ENCODE measurements around the gene LRRC58. TPM values are rescaled to one million over a fixed set of nuclear protein-coding genes. Genes with fewer than 3 reads are reported as not detected.

LRRC58 gene
- polyA plus RNA-seq, 4 donors: 3.8 to 24.1 (median 6.8) TPM

- no peak for DNase-seq
- no peaks in the 10 kb centered on the region for H3K9me3 ChIP-seq (ENCODE audit: control insufficient read depth in 2 of 2, insufficient read depth in 1 of 2, low read depth in 1 of 2, low read length in 1 of 2)
- WGBS, 3 donors: 58 to 67% (median 66%) methylated on average over 8 of the region's 8 CpGs
- no peak overlapping the region for H3K4me3 ChIP-seq (ENCODE audit: low read depth in 1 of 3, low read length in 3 of 3)
- no peak overlapping the region for H3K27ac ChIP-seq (ENCODE audit: low read depth in 1 of 3, low read length in 2 of 3)
- peaks cover 0 to 3% (median 0%) of the 10 kb centered on the region in 3 donors for H3K4me1 ChIP-seq (ENCODE audit: control insufficient read depth in 3 of 3, insufficient read depth in 2 of 3, low read depth in 1 of 3, low read length in 2 of 3)
- FAIRE-seq: no peak
- H3K36me3 ChIP-seq (ENCODE audit: control insufficient read depth in 3 of 3, insufficient read depth in 2 of 3, low read depth in 1 of 3, low read length in 3 of 3): no peaks in the 10 kb centered on the region
- no peaks in the 10 kb centered on the region for H3K27me3 ChIP-seq (ENCODE audit: control insufficient read depth in 3 of 3, insufficient read depth in 3 of 3, low read length in 3 of 3)
Observed at GRCh38 chr3:120350401-120350941, 1.3 kb upstream of the LRRC58 start.

- 4 to 10% (median 9%) methylated on average over 6 of the region's 6 CpGs for WGBS, 3 donors
- FAIRE-seq: no peak
- H3K4me1 ChIP-seq (ENCODE audit: control insufficient read depth in 3 of 3, insufficient read depth in 2 of 3, low read depth in 1 of 3, low read length in 2 of 3): peaks cover 0 to 3% (median 0%) of the 10 kb centered on the region in 3 donors
Observed at GRCh38 chr3:120349855-120350125, 636 bp upstream of the LRRC58 start.

DNA sequence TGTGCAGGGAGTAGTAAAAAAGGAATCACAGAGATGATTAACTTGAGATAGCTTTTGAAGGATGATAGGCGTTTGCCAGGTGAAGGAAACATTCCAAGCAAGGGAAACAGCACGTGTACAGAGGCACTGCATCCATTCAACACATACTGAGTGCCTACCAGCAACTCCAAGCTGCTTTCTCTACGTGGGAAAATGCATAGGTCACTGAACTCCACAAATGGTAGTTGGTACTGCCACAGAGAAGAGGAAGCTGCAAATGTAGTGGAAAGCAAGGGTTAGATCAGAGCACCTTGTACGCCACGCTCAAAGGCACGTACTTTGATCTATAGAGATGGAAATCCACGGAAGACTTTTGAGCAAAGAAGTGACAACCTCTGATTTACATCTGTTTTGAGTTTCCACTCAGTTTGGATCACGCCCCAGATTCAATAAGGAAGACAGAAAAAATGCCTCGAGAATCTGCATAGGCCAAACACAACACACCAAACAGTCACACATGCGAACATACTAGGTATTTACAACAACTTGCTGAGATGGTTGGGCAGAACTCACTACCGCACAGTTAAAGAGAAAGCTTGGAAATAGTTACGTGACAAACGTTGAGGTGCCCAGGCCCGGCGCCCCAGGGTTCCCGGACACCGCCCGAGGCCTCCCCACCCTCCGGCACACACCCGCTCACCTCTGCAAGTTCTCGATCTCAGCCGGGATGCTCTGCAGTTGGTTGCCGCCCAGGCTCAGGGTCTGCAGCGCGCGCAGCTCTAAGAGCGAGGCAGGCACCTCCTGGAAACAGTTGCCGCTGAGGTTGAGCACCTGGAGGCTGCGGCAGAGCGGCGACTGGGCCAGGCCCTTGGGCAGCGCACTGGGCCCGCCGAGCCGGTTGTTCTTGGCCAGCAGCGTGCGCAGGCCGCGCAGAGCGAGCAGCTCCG is 826 bp downstream of the LRRC58 start:
- DNase-seq: peak in 1 of 2 donors; percentile 52
- WGBS, 3 donors: 0 to 2% (median 1%) methylated on average over 39 to 41 of the region's 41 CpGs
- Histone ChIP-seq H3K27ac (ENCODE audit: low read depth in 1 of 3, low read length in 2 of 3) (peak overlapping the region; percentile 71 to 93 (median 90)), H3K4me3 (ENCODE audit: low read depth in 1 of 3, low read length in 3 of 3) (peak overlapping the region; percentile 67 to 88 (median 85)), H3K9me3 (ENCODE audit: control insufficient read depth in 2 of 2, insufficient read depth in 1 of 2, low read depth in 1 of 2, low read length in 1 of 2) (no peaks in the 10 kb centered on the region), H3K4me1 (ENCODE audit: control insufficient read depth in 3 of 3, insufficient read depth in 2 of 3, low read depth in 1 of 3, low read length in 2 of 3) (peaks cover 0 to 3% (median 0%) of the 10 kb centered on the region in 3 donors), H3K27me3 (ENCODE audit: control insufficient read depth in 3 of 3, insufficient read depth in 3 of 3, low read length in 3 of 3) (no peaks in the 10 kb centered on the region), H3K36me3 (ENCODE audit: control insufficient read depth in 3 of 3, insufficient read depth in 2 of 3, low read depth in 1 of 3, low read length in 3 of 3) (no peaks in the 10 kb centered on the region)
- no peak for FAIRE-seq

More at GRCh38 chr3:120349855-120350125, 636 bp upstream of the LRRC58 start:
- H3K4me3 ChIP-seq (ENCODE audit: low read depth in 1 of 3, low read length in 3 of 3): peak overlapping the region; percentile 67 to 88 (median 85)
- DNase-seq: no peak
- peak overlapping the region in 2 of 3 donors; percentile 90 to 93 for H3K27ac ChIP-seq (ENCODE audit: low read depth in 1 of 3, low read length in 2 of 3)
- no peaks in the 10 kb centered on the region for H3K27me3 ChIP-seq (ENCODE audit: control insufficient read depth in 3 of 3, insufficient read depth in 3 of 3, low read length in 3 of 3)
- no peaks in the 10 kb centered on the region for H3K9me3 ChIP-seq (ENCODE audit: control insufficient read depth in 2 of 2, insufficient read depth in 1 of 2, low read depth in 1 of 2, low read length in 1 of 2)
- H3K36me3 ChIP-seq (ENCODE audit: control insufficient read depth in 3 of 3, insufficient read depth in 2 of 3, low read depth in 1 of 3, low read length in 3 of 3): no peaks in the 10 kb centered on the region

- no peak for DNase-seq
- H3K9me3 ChIP-seq (ENCODE audit: control insufficient read depth in 2 of 2, insufficient read depth in 1 of 2, low read depth in 1 of 2, low read length in 1 of 2): peaks cover 0 to 4% of the 10 kb centered on the region in 2 donors
- WGBS, 3 donors: 17 to 39% (median 29%) methylated on average over 1 of the region's 1 CpG
- FAIRE-seq: no peak
- H3K4me3 ChIP-seq (ENCODE audit: low read depth in 1 of 3, low read length in 3 of 3): no peak overlapping the region
- H3K27ac ChIP-seq (ENCODE audit: low read depth in 1 of 3, low read length in 2 of 3): no peak overlapping the region
- peaks cover 0 to 15% (median 0%) of the 10 kb centered on the region in 3 donors for H3K36me3 ChIP-seq (ENCODE audit: control insufficient read depth in 3 of 3, insufficient read depth in 2 of 3, low read depth in 1 of 3, low read length in 3 of 3)
- no peaks in the 10 kb centered on the region for H3K27me3 ChIP-seq (ENCODE audit: control insufficient read depth in 3 of 3, insufficient read depth in 3 of 3, low read length in 3 of 3)
- H3K4me1 ChIP-seq (ENCODE audit: control insufficient read depth in 3 of 3, insufficient read depth in 2 of 3, low read depth in 1 of 3, low read length in 2 of 3): peaks cover 0 to 3% (median 0%) of the 10 kb centered on the region in 3 donors
Observed at GRCh38 chr3:120344349-120344748, 4.8 kb downstream of the LRRC58 start.

DNA sequence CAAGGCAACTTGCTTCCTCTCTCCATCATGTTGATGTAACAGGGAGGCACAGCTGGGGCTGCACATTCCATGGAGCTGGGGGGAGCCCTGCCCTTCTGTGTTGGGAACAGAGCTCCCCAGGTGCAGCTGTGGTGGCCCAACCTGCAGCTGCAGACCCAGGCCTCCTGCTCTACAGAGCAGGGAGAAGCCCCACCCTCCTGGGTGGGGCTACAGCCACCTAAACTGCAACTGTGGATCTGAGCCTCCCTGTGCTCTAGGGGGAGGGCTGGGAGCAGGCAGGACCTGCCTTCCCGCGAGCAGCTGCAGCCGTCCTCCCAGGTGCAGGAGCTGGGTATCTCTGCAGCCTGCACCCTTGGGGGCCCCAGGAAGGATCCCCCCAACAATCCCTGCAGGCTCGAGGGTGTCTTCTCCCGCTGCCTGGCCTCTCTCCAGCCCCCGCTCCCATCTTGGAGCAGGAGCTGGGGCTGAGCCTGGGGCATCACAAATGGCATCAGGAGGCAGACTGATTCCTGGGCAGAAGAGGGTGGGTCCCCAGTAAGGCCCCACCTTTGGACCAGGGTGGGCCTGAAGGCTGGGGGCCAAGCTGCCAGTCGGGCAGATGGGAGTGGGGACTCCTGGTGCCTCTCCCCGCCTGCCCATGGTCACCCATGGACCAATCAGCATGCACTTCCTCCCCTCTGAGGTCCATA is 7.4 kb downstream of the LRRC58 start:
- Histone ChIP-seq H3K27ac (ENCODE audit: low read depth in 1 of 3, low read length in 2 of 3) (no peak overlapping the region), H3K9me3 (ENCODE audit: control insufficient read depth in 2 of 2, insufficient read depth in 1 of 2, low read depth in 1 of 2, low read length in 1 of 2) (peaks cover 0 to 8% of the 10 kb centered on the region in 2 donors), H3K27me3 (ENCODE audit: control insufficient read depth in 3 of 3, insufficient read depth in 3 of 3, low read length in 3 of 3) (no peaks in the 10 kb centered on the region), H3K4me1 (ENCODE audit: control insufficient read depth in 3 of 3, insufficient read depth in 2 of 3, low read depth in 1 of 3, low read length in 2 of 3) (no peaks in the 10 kb centered on the region), H3K36me3 (ENCODE audit: control insufficient read depth in 3 of 3, insufficient read depth in 2 of 3, low read depth in 1 of 3, low read length in 3 of 3) (peaks cover 0 to 15% (median 0%) of the 10 kb centered on the region in 3 donors), H3K4me3 (ENCODE audit: low read depth in 1 of 3, low read length in 3 of 3) (no peak overlapping the region)
- DNase-seq: no peak
- WGBS, 3 donors: 89 to 98% (median 97%) methylated on average over 6 to 8 of the region's 8 CpGs
- no peak for FAIRE-seq

DNA sequence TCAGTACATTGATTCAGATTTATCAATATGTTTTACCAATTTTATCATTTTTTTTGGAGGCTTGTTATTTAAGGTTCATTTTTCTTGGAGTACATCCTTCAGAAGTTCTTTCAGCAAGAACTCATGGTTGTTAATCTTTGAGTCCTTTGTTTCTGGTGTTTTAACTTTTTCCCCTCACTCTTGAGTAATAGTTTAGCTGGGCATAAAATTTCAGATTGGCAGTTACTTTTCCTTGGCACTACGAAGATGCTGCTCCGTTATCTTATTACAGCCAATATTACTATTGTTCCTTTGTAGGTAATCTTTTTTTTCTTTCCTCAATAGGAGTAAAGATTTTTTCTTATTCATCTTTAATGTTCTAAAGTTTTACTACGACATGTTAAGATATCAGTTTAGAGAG is 9.8 kb downstream of the LRRC58 start:
- Histone ChIP-seq H3K4me3 (ENCODE audit: low read depth in 1 of 3, low read length in 3 of 3) (no peak overlapping the region), H3K9me3 (ENCODE audit: control insufficient read depth in 2 of 2, insufficient read depth in 1 of 2, low read depth in 1 of 2, low read length in 1 of 2) (peaks cover 0 to 8% of the 10 kb centered on the region in 2 donors), H3K36me3 (ENCODE audit: control insufficient read depth in 3 of 3, insufficient read depth in 2 of 3, low read depth in 1 of 3, low read length in 3 of 3) (peaks cover 0 to 15% (median 0%) of the 10 kb centered on the region in 3 donors), H3K27ac (ENCODE audit: low read depth in 1 of 3, low read length in 2 of 3) (no peak overlapping the region), H3K4me1 (ENCODE audit: control insufficient read depth in 3 of 3, insufficient read depth in 2 of 3, low read depth in 1 of 3, low read length in 2 of 3) (peaks cover 0 to 3% (median 0%) of the 10 kb centered on the region in 3 donors), H3K27me3 (ENCODE audit: control insufficient read depth in 3 of 3, insufficient read depth in 3 of 3, low read length in 3 of 3) (no peaks in the 10 kb centered on the region)
- FAIRE-seq (no peak), DNase-seq (no peak)
- 99% methylated on average over 3 of the region's 3 CpGs for WGBS, 3 donors

GRCh38 chr3:120338517-120338916 is 10.6 kb downstream of the LRRC58 start:
- Histone ChIP-seq H3K27me3 (ENCODE audit: control insufficient read depth in 3 of 3, insufficient read depth in 3 of 3, low read length in 3 of 3) (no peaks in the 10 kb centered on the region), H3K36me3 (ENCODE audit: control insufficient read depth in 3 of 3, insufficient read depth in 2 of 3, low read depth in 1 of 3, low read length in 3 of 3) (peaks cover 1 to 15% (median 2%) of the 10 kb centered on the region in 3 donors), H3K4me1 (ENCODE audit: control insufficient read depth in 3 of 3, insufficient read depth in 2 of 3, low read depth in 1 of 3, low read length in 2 of 3) (peaks cover 0 to 3% (median 0%) of the 10 kb centered on the region in 3 donors), H3K27ac (ENCODE audit: low read depth in 1 of 3, low read length in 2 of 3) (no peak overlapping the region), H3K9me3 (ENCODE audit: control insufficient read depth in 2 of 2, insufficient read depth in 1 of 2, low read depth in 1 of 2, low read length in 1 of 2) (peaks cover 0 to 8% of the 10 kb centered on the region in 2 donors), H3K4me3 (ENCODE audit: low read depth in 1 of 3, low read length in 3 of 3) (no peak overlapping the region)
- DNase-seq (no peak), FAIRE-seq (no peak)
- 58 to 81% (median 67%) methylated on average over 1 of the region's 1 CpG for WGBS, 3 donors

- WGBS, 3 donors: 89 to 94% (median 92%) methylated on average over 8 of the region's 8 CpGs
- H3K36me3 ChIP-seq (ENCODE audit: control insufficient read depth in 3 of 3, insufficient read depth in 2 of 3, low read depth in 1 of 3, low read length in 3 of 3): peaks cover 2 to 6% (median 4%) of the 10 kb centered on the region in 3 donors
- no peak for FAIRE-seq
Observed at GRCh38 chr3:120332646-120333045, 16.5 kb downstream of the LRRC58 start.

More at GRCh38 chr3:120332646-120333045, 16.5 kb downstream of the LRRC58 start:
- DNase-seq: no peak
- Histone ChIP-seq H3K4me1 (ENCODE audit: control insufficient read depth in 3 of 3, insufficient read depth in 2 of 3, low read depth in 1 of 3, low read length in 2 of 3) (peaks cover 0 to 3% (median 0%) of the 10 kb centered on the region in 3 donors), H3K27ac (ENCODE audit: low read depth in 1 of 3, low read length in 2 of 3) (no peak overlapping the region), H3K4me3 (ENCODE audit: low read depth in 1 of 3, low read length in 3 of 3) (no peak overlapping the region), H3K9me3 (ENCODE audit: control insufficient read depth in 2 of 2, insufficient read depth in 1 of 2, low read depth in 1 of 2, low read length in 1 of 2) (no peaks in the 10 kb centered on the region), H3K27me3 (ENCODE audit: control insufficient read depth in 3 of 3, insufficient read depth in 3 of 3, low read length in 3 of 3) (no peaks in the 10 kb centered on the region)

Measured in small intestine (tissue), 7 donors.